H9 (cell line): ENCODE measurements around the gene UFM1. TPM values are rescaled to one million over a fixed set of nuclear protein-coding genes. Genes with fewer than 3 reads are reported as not detected.

Experiments used
- DNase-seq: peaks from one replicate; pipeline ENCODE4 v3.0.0-alpha.2; 2017
- H2AFZ ChIP-seq: one replicate; pipeline ENCODE4 v1.6.1; 2013; ENCODE audit warnings: mild to moderate bottlenecking, low read length, control low read depth, moderate library complexity
- H2AK5ac ChIP-seq: 2 replicates; pipeline ENCODE4 v1.6.1; 2013; ENCODE audit warnings: low read length, control low read depth, mixed read lengths; ENCODE audit not compliant: insufficient read length
- H2BK120ac ChIP-seq: one replicate; pipeline ENCODE4 v1.6.1; 2013; ENCODE audit warnings: low read depth, mild to moderate bottlenecking, low read length, control low read depth, inconsistent platforms; ENCODE audit not compliant: poor library complexity, severe bottlenecking
- H2BK12ac ChIP-seq: 2 replicates; pipeline ENCODE4 v1.6.1; 2013; ENCODE audit warnings: low read length, control low read depth, mixed read lengths, low read depth; ENCODE audit not compliant: insufficient read length
- H2BK15ac ChIP-seq: 2 replicates; pipeline ENCODE4 v1.6.1; 2013; ENCODE audit warnings: low read depth, low read length, control low read depth
- H2BK20ac ChIP-seq: one replicate; pipeline ENCODE4 v1.6.1; 2013; ENCODE audit warnings: low read depth, mild to moderate bottlenecking, low read length, control low read depth, inconsistent platforms; ENCODE audit not compliant: poor library complexity, severe bottlenecking
- H2BK5ac ChIP-seq: 2 replicates; pipeline ENCODE4 v1.6.1; 2013; ENCODE audit warnings: low read length, control low read depth, mixed read lengths; ENCODE audit not compliant: insufficient read length
- H3K14ac ChIP-seq: 2 replicates; pipeline ENCODE4 v1.6.1; 2013; ENCODE audit warnings: low read length, control low read depth; ENCODE audit not compliant: insufficient read depth
- H3K18ac ChIP-seq: 2 replicates; pipeline ENCODE4 v1.6.1; 2013; ENCODE audit warnings: low read depth, mild to moderate bottlenecking, mixed read lengths, low read length, control low read depth; ENCODE audit not compliant: insufficient read length
- H3K23ac ChIP-seq: 2 replicates; pipeline ENCODE4 v1.6.1; 2013; ENCODE audit warnings: low read length, control low read depth, mixed read lengths, low read depth; ENCODE audit not compliant: insufficient read length
- H3K23me2 ChIP-seq: 2 replicates; pipeline ENCODE4 v1.6.1; 2013; ENCODE audit warnings: low read depth, mild to moderate bottlenecking, mixed read lengths, low read length, control low read depth; ENCODE audit not compliant: insufficient read length, poor library complexity, severe bottlenecking
- H3K27ac ChIP-seq: 2 replicates; pipeline ENCODE4 v1.5.1; 2013; ENCODE audit warnings: low read length, control low read depth, mixed read lengths, low read depth; ENCODE audit not compliant: insufficient read length
- H3K27me3 ChIP-seq: 2 replicates; pipeline ENCODE4 v1.6.1; 2013; ENCODE audit warnings: low read length, control low read depth, inconsistent platforms; ENCODE audit not compliant: insufficient read depth
- H3K4ac ChIP-seq: 2 replicates; pipeline ENCODE4 v1.6.1; 2013; ENCODE audit warnings: low read depth, mild to moderate bottlenecking, control low read depth, inconsistent platforms, low read length, moderate library complexity
- H3K4me1 ChIP-seq: 2 replicates; pipeline ENCODE4 v1.6.1; 2013; ENCODE audit warnings: low read length, control low read depth, inconsistent platforms; ENCODE audit not compliant: insufficient read depth
- H3K4me2 ChIP-seq: 2 replicates; pipeline ENCODE4 v1.6.1; 2013; ENCODE audit warnings: low read length, control low read depth, mixed read lengths; ENCODE audit not compliant: insufficient read length, insufficient read depth
- H3K56ac ChIP-seq: 2 replicates; pipeline ENCODE4 v1.6.1; 2013; ENCODE audit warnings: low read depth, mild to moderate bottlenecking, mixed read lengths, low read length, control low read depth; ENCODE audit not compliant: insufficient read length
- H3K79me1 ChIP-seq: 2 replicates; pipeline ENCODE4 v1.6.1; 2013; ENCODE audit warnings: low read depth, mild to moderate bottlenecking, moderate library complexity, low read length, control low read depth, inconsistent platforms; ENCODE audit not compliant: insufficient read depth, poor library complexity, severe bottlenecking
- H3K79me2 ChIP-seq: 2 replicates; pipeline ENCODE4 v1.6.1; 2013; ENCODE audit warnings: low read length, control low read depth, inconsistent platforms; ENCODE audit not compliant: insufficient read depth
- H3K9ac ChIP-seq: 2 replicates; pipeline ENCODE4 v1.6.1; 2013; ENCODE audit warnings: low read length, control low read depth, mixed read lengths; ENCODE audit not compliant: insufficient read length; ENCODE audit errors: extremely low read depth
- H3K9me3 ChIP-seq: one replicate; pipeline ENCODE4 v1.6.1; 2013; ENCODE audit warnings: low read depth, low read length, inconsistent platforms; ENCODE audit not compliant: control insufficient read depth
- H3T11ph ChIP-seq: one replicate; pipeline ENCODE4 v1.6.1; 2013; ENCODE audit warnings: mild to moderate bottlenecking, low read length, control low read depth, inconsistent platforms
- H4K20me1 ChIP-seq: one replicate; pipeline ENCODE4 v1.6.1; 2013; ENCODE audit not compliant: control insufficient read depth, insufficient read length, insufficient read depth
- H4K5ac ChIP-seq: 2 replicates; pipeline ENCODE4 v1.6.1; 2013; ENCODE audit warnings: low read depth, mild to moderate bottlenecking, mixed read lengths, low read length, control low read depth; ENCODE audit not compliant: insufficient read length
- H4K8ac ChIP-seq: replicated peaks from 2 replicates; pipeline ENCODE4 v1.6.1; 2013; ENCODE audit warnings: low read length, control low read depth, mixed read lengths, low read depth; ENCODE audit not compliant: insufficient read length
- H4K91ac ChIP-seq: 2 replicates; pipeline ENCODE4 v1.6.1; 2013; ENCODE audit warnings: low read depth, mild to moderate bottlenecking, moderate library complexity, mixed read lengths, low read length, control low read depth; ENCODE audit not compliant: insufficient read length
- H3K27ac Mint-ChIP-seq, 3 experiments: 2 replicates in 2 of 3; 3 replicates in 1 of 3; pipeline ENCODE4 v1.8.0; 2020 to 2021; ENCODE audit warnings: mixed read lengths in 3 of 3, mild to moderate bottlenecking in 1 of 3, moderate library complexity in 1 of 3
- H3K27me3 Mint-ChIP-seq: 2 replicates; pipeline ENCODE4 v1.8.0; 2021; ENCODE audit warnings: low read depth, mild to moderate bottlenecking, moderate library complexity, mixed read lengths
- H3K36me3 Mint-ChIP-seq, 3 experiments: 2 replicates in 2 of 3; 3 replicates in 1 of 3; pipeline ENCODE4 v1.8.0; 2020 to 2021; ENCODE audit warnings: low read depth in 3 of 3, mixed read lengths in 3 of 3; ENCODE audit not compliant: insufficient read depth in 1 of 3
- H3K4me1 Mint-ChIP-seq, 2 experiments: 2 replicates each; pipeline ENCODE4 v1.8.0; 2020; ENCODE audit warnings: mixed read lengths in 2 of 2
- H3K4me3 Mint-ChIP-seq, 2 experiments: 2 replicates in 1 of 2; 3 replicates in 1 of 2; pipeline ENCODE4 v1.8.0; 2020 to 2021; ENCODE audit warnings: mild to moderate bottlenecking in 2 of 2, mixed read lengths in 2 of 2, moderate library complexity in 1 of 2
- H3K9me3 Mint-ChIP-seq, 2 experiments: 2 replicates in 1 of 2; 3 replicates in 1 of 2; pipeline ENCODE4 v1.8.0; 2020; ENCODE audit warnings: mild to moderate bottlenecking in 2 of 2, mixed read lengths in 2 of 2, moderate library complexity in 1 of 2
- CTCF ChIP-seq: fragments of 200-600 bp; sonication (generic); conservative IDR thresholded peaks from 3 replicates; pipeline ENCODE4 v1.8.0; 2021; ENCODE audit warnings: antibody characterized with exemption, mild to moderate bottlenecking
- total RNA-seq: library from RNA; stranded (reverse); gene quantifications from 2 replicates; pipeline ENCODE4 v1.2.1, GENCODE V29; 2021

The UFM1 gene
- total RNA-seq, 1 experiment from 2014 or later, result 57.3 TPM

DNA sequence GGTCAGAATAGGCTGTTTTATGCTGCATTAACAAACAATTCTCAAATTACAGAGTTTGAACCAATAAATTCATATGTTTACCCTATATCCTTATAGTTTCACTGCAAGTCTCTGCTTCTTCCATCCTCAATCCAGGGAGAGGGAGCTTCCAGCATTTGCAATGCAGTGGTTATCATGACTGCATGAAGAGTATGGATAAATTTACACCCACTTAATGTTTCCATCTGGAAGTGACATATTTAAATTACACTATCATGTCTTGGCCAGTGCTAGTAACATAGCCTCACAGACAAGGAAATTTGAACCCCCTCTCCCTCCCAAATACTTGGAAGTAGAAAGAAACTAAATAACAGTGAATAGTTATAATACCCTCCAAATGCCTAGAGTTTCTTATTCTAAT, 33.5 kb upstream of the UFM1 start:
- Histone ChIP-seq H3K27me3 (no peaks in the 10 kb centered on the region), H4K20me1 (no peaks in the 10 kb centered on the region)
- peaks cover 0 to 5% of the 10 kb centered on the region in 2 experiments; a peak in 2 of 4 replicates for H3K4me1 Mint-ChIP-seq

More for the DNA sequence above, 33.5 kb upstream of the UFM1 start:
- no peak for TF ChIP-seq CTCF
- Histone ChIP-seq H3K4me1 (no peaks in the 10 kb centered on the region), H3K9me3 (no peaks in the 10 kb centered on the region), H3K23me2 (no peaks in the 10 kb centered on the region), H3K56ac (no peak overlapping the region), H3K23ac (no peak overlapping the region), H3K18ac (no peak overlapping the region), H3K4ac (no peak overlapping the region), H3T11ph (no peak overlapping the region), H3K79me1 (no peaks in the 10 kb centered on the region), H3K9ac (no peak overlapping the region), H2AFZ (no peak overlapping the region), H3K79me2 (no peaks in the 10 kb centered on the region), H3K27ac (no peak overlapping the region), H2BK15ac (no peak overlapping the region), H3K14ac (no peak overlapping the region), H4K5ac (no peak overlapping the region), H2BK20ac (no peak overlapping the region), H2BK120ac (no peak overlapping the region), H2BK12ac (no peak overlapping the region), H2AK5ac (no peak overlapping the region), H3K4me2 (no peak overlapping the region), H4K8ac (no peak overlapping the region), H2BK5ac (no peak overlapping the region), H4K91ac (no peak overlapping the region)
- H3K27ac Mint-ChIP-seq, result no peak overlapping the region
- DNase-seq, result no peak
- no peaks in the 10 kb centered on the region; a peak in 1 of 5 replicates for H3K9me3 Mint-ChIP-seq
- H3K4me3 Mint-ChIP-seq, result no peak overlapping the region
- H3K36me3 Mint-ChIP-seq, result no peaks in the 10 kb centered on the region
- H3K27me3 Mint-ChIP-seq, result no peaks in the 10 kb centered on the region
